ENCODE measurements around the gene IFRD1. TPM values are rescaled to one million over a fixed set of nuclear protein-coding genes. Genes with fewer than 3 reads are reported as not detected.

Gene IFRD1, protein sequence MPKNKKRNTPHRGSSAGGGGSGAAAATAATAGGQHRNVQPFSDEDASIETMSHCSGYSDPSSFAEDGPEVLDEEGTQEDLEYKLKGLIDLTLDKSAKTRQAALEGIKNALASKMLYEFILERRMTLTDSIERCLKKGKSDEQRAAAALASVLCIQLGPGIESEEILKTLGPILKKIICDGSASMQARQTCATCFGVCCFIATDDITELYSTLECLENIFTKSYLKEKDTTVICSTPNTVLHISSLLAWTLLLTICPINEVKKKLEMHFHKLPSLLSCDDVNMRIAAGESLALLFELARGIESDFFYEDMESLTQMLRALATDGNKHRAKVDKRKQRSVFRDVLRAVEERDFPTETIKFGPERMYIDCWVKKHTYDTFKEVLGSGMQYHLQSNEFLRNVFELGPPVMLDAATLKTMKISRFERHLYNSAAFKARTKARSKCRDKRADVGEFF
- 40.3 and 97.8 TPM in 2 replicates for total RNA-seq

DNA sequence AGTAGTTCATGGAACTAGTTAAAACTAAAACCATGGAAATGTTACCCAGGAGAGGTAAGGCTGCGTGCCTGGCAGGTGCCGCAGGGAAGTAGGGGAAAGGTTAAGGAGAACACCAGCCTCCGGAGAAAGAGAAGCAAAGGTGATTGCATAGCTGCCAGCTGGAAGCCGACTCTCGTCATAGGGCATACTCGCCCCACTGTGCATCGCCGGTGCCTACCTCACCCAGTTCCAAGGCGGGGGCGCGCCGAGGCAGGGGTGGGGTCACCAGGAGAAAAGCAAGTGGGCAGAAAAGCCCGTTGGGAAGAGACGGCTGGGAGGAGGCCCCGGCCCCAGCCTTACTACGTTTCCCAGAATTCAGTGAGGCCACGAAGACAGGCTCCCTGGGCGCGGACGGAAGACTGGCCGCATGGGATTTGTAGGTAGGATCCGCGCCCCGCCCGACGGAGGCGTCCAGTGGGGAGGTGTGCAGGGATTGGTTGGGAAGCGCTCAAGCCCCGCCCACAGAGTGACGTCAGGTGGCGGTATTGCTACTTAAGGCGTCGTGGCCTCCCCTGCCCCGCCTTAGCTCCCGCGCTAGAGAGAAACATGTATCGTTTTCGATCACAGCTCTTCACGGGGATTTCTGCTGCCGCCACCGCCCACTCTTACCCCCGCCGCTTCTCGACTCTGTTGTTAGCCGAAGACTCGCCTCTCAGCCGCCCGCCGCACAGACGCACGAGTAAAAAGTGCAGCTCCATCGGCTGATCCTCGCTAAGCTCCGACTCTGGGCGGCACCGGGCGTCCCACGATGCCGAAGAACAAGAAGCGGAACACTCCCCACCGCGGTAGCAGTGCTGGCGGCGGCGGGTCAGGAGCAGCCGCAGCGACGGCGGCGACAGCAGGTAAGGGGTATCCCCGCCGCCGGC is at the start of gene IFRD1:
Gene IFRD1, plus strand, starts transcription at position 559 of the 905 bp plus-strand sequence. Its CDS starts 229 bp downstream, at position 788.

Other genes starting within 250 kb of the IFRD1 start
- 9.6 and 26.6 TPM in 2 replicates for gene DOCK4, start 244.1 kb upstream of the IFRD1 start, total RNA-seq
- 25.9 and 61.2 TPM in 2 replicates for gene ZNF277, start 243.8 kb upstream of the IFRD1 start, total RNA-seq
- 0.58 and 2.0 TPM in 2 replicates for gene LSMEM1, start 30.5 kb downstream of the IFRD1 start, total RNA-seq